ENCODE measurements around the gene OXLD1. TPM values are rescaled to one million over a fixed set of nuclear protein-coding genes. Genes with fewer than 3 reads are reported as not detected.
"Not testable (repeated sequence)": the region's sequence is repeated elsewhere in the genome, so short reads cannot be mapped to it uniquely, and the experiment has no call there.

The OXLD1 gene
- total and polyA plus RNA-seq, 4 donors, result 14.0 to 59.3 (median 22.4) TPM

DNA sequence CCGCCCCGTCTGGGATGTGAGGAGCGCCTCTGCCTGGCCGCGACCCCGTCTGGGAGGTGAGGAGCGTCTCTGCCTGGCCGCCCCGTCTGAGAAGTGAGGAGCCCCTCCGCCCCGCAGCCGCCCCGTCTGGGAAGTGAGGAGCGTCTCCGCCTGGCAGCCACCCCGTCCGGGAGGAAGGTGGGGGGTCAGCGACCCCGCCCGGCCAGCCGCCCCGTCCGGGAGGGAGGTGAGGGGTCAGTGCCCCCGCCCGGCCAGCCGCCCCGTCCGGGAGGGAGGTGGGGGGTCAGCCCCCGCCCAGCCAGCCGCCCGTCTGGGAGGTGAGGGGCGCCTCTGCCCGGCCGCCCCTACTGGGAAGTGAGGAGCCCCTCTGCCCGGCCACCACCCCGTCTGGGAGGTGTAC is 48.1 kb downstream of the OXLD1 start:
- H3K4me1 ChIP-seq (ENCODE audit: control insufficient read depth in 1 of 2, insufficient read depth in 2 of 2, low read length in 2 of 2); H3K27ac ChIP-seq (ENCODE audit: low read depth in 1 of 2, low read length in 2 of 2); H3K4me3 ChIP-seq (ENCODE audit: low read length in 2 of 2); ATAC-seq (ENCODE audit: low FRiP score); H3K9me3 ChIP-seq (ENCODE audit: control insufficient read depth, low read length); H3K27me3 ChIP-seq (ENCODE audit: control insufficient read depth in 1 of 2, insufficient read depth in 2 of 2, low read length in 1 of 2); intact Hi-C loops (cut with DNase I); DNase-seq: not testable (repeated sequence)
- peaks cover 0 to 13% of the 10 kb centered on the region in 2 donors for H3K36me3 ChIP-seq (ENCODE audit: control insufficient read depth in 1 of 2, insufficient read depth in 2 of 2, low read length in 1 of 2)
- 96 to 97% methylated on average over 9 to 30 of the region's 36 CpGs for WGBS, 2 donors

DNA sequence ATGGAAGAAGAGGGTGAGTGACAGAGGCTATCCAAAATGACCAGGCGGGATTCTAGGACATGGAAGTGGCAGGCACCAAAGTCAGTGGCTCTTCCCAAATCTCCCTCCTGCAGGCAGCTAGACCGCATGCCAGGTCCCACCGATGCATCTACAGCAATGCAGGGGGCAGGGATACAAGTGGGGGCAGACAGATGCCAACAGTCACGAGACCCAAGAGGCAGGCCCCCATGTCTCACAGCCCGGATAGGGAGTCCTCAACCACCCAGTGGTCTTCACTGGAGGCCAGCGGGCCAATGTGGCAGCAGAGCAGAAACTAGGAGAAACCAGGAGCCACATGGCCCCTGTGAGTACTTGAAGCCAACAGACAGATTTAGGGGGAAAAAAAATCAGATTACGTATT is 49.5 kb downstream of the OXLD1 start:
- no peaks in the 10 kb centered on the region for H3K9me3 ChIP-seq (ENCODE audit: control insufficient read depth, low read length)
- no peaks in the 10 kb centered on the region for H3K4me1 ChIP-seq (ENCODE audit: control insufficient read depth in 1 of 2, insufficient read depth in 2 of 2, low read length in 2 of 2)
- ATAC-seq (ENCODE audit: low FRiP score), result no peak
- WGBS, 2 donors, result 41 to 68% methylated on average over 7 of the region's 7 CpGs
- H3K27me3 ChIP-seq (ENCODE audit: control insufficient read depth in 1 of 2, insufficient read depth in 2 of 2, low read length in 1 of 2), result no peaks in the 10 kb centered on the region
- peaks cover 0 to 12% of the 10 kb centered on the region in 2 donors for H3K36me3 ChIP-seq (ENCODE audit: control insufficient read depth in 1 of 2, insufficient read depth in 2 of 2, low read length in 1 of 2)
- no peak for DNase-seq
- H3K4me3 ChIP-seq (ENCODE audit: low read length in 2 of 2), result no peak overlapping the region
- no peak overlapping the region for H3K27ac ChIP-seq (ENCODE audit: low read depth in 1 of 2, low read length in 2 of 2)
- intact Hi-C loops (cut with DNase I), result no loop called here

DNA sequence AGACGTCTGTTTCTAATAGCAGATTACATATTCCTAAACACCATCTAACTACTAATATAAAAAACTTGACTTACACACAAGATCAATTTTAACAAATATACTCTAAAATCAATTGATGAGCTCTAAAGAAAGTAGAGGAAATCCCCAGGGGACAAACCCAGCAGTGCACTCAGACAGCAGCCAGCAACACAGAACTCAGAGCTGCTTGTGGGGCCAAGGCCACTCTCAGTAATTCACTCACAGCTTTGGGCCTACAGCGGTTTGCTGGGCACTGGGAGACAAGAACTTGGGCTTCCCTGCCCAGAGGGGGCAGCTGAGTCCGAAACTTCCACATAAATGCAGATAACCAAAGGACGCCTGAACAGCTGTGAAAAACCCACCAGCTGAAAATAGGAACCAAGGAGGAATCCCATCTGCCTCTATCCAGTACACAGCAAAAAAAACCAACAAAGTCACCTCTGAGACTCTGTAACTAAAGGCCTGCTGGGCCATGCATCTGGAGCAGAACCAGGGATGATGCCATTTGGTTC is 50.9 kb downstream of the OXLD1 start:
- intact Hi-C loops (cut with DNase I), result no loop called here
- Histone ChIP-seq H3K9me3 (ENCODE audit: control insufficient read depth, low read length) (no peaks in the 10 kb centered on the region), H3K4me1 (ENCODE audit: control insufficient read depth in 1 of 2, insufficient read depth in 2 of 2, low read length in 2 of 2) (no peaks in the 10 kb centered on the region), H3K36me3 (ENCODE audit: control insufficient read depth in 1 of 2, insufficient read depth in 2 of 2, low read length in 1 of 2) (peaks cover 0 to 3% of the 10 kb centered on the region in 2 donors), H3K27ac (ENCODE audit: low read depth in 1 of 2, low read length in 2 of 2) (no peak overlapping the region), H3K27me3 (ENCODE audit: control insufficient read depth in 1 of 2, insufficient read depth in 2 of 2, low read length in 1 of 2) (no peaks in the 10 kb centered on the region), H3K4me3 (ENCODE audit: low read length in 2 of 2) (no peak overlapping the region)
- 87 to 91% methylated on average over 4 of the region's 4 CpGs for WGBS, 2 donors
- no peak for ATAC-seq (ENCODE audit: low FRiP score)
- DNase-seq, result no peak

Small RNAs within 50 kb of the gene (microRNA-seq; reads per million reads assigned to microRNA genes)
- gene MIR6786, result 0.99 to 1.2 reads per million in 2 donors

Other genes starting within 250 kb of the OXLD1 start
- gene ACTG1, start 153.8 kb downstream of the OXLD1 start, total RNA-seq, result 1,000 to 10,000 TPM; 2,309 to 2,547 TPM
- gene ACTG1, start 153.8 kb downstream of the OXLD1 start, polyA plus RNA-seq, result 1,000 to 10,000 TPM; 1,438 to 2,310 TPM
- gene FSCN2, start 138.2 kb downstream of the OXLD1 start, total RNA-seq, result 1 to 10 TPM; 3.0 to 3.1 TPM
- 1 to 10 TPM; 1.0 to 1.3 TPM for gene FSCN2, start 138.2 kb downstream of the OXLD1 start, polyA plus RNA-seq
- gene FAAP100, start 114.3 kb downstream of the OXLD1 start, total RNA-seq, result 10 to 100 TPM; 20.9 to 32.2 TPM
- gene FAAP100, start 114.3 kb downstream of the OXLD1 start, polyA plus RNA-seq, result 10 to 100 TPM in 1 of 2 donors, 1 to 10 TPM in 1; 8.8 to 48.4 TPM
- 10 to 100 TPM; 74.4 to 94.3 TPM for gene NPLOC4, start 29.5 kb downstream of the OXLD1 start, total RNA-seq
- 10 to 100 TPM; 26.7 to 66.8 TPM for gene NPLOC4, start 29.5 kb downstream of the OXLD1 start, polyA plus RNA-seq
- gene TSPAN10, start 29.4 kb downstream of the OXLD1 start, total RNA-seq, result under 1 TPM; 0.29 to 0.66 TPM
- gene TSPAN10, start 29.4 kb downstream of the OXLD1 start, polyA plus RNA-seq, result under 1 TPM; 0.25 to 0.28 TPM
- gene PDE6G, start 10.1 kb downstream of the OXLD1 start, total RNA-seq, result under 1 TPM in 1 of 2 donors, not detected in 1; 0.58 TPM
- under 1 TPM in 1 of 2 donors, not detected in 1; 0.43 TPM for gene PDE6G, start 10.1 kb downstream of the OXLD1 start, polyA plus RNA-seq
- gene CCDC137, start 132 bp upstream of the OXLD1 start, total RNA-seq, result 10 to 100 TPM; 13.0 to 13.4 TPM
- gene CCDC137, start 132 bp upstream of the OXLD1 start, polyA plus RNA-seq, result 10 to 100 TPM in 1 of 2 donors, 1 to 10 TPM in 1; 7.9 to 13.7 TPM
- 10 to 100 TPM; 20.5 to 29.7 TPM for gene ARL16, start 17.2 kb upstream of the OXLD1 start, total RNA-seq
- 10 to 100 TPM; 38.4 to 87.4 TPM for gene ARL16, start 17.2 kb upstream of the OXLD1 start, polyA plus RNA-seq
- 10 to 100 TPM; 88.1 to 88.7 TPM for gene HGS, start 17.4 kb upstream of the OXLD1 start, total RNA-seq
- 100 to 1,000 TPM in 1 of 2 donors, 10 to 100 TPM in 1; 49.1 to 277 TPM for gene HGS, start 17.4 kb upstream of the OXLD1 start, polyA plus RNA-seq
- 10 to 100 TPM; 21.1 to 27.1 TPM for gene MRPL12, start 36.8 kb upstream of the OXLD1 start, total RNA-seq
- gene MRPL12, start 36.8 kb upstream of the OXLD1 start, polyA plus RNA-seq, result 10 to 100 TPM; 40.1 to 57.7 TPM
- gene SLC25A10, start 45.7 kb upstream of the OXLD1 start, total RNA-seq, result 1 to 10 TPM; 2.1 to 3.0 TPM
- gene SLC25A10, start 45.7 kb upstream of the OXLD1 start, polyA plus RNA-seq, result 1 to 10 TPM; 2.9 to 6.4 TPM
- gene GCGR, start 137.5 kb upstream of the OXLD1 start, total RNA-seq, result under 1 TPM; 0.39 to 0.63 TPM
- not detected for gene GCGR, start 137.5 kb upstream of the OXLD1 start, polyA plus RNA-seq
- 100 to 1,000 TPM in 1 of 2 donors, 10 to 100 TPM in 1; 93.5 to 105 TPM for gene MCRIP1, start 166.7 kb upstream of the OXLD1 start, total RNA-seq
- 100 to 1,000 TPM; 158 to 310 TPM for gene MCRIP1, start 166.7 kb upstream of the OXLD1 start, polyA plus RNA-seq
- gene PPP1R27, start 168.4 kb upstream of the OXLD1 start, total RNA-seq, result not detected
- under 1 TPM in 1 of 2 donors, not detected in 1; 0.41 TPM for gene PPP1R27, start 168.4 kb upstream of the OXLD1 start, polyA plus RNA-seq
- gene P4HB, start 193.9 kb upstream of the OXLD1 start, total RNA-seq, result 100 to 1,000 TPM; 407 to 436 TPM
- 100 to 1,000 TPM; 275 to 537 TPM for gene P4HB, start 193.9 kb upstream of the OXLD1 start, polyA plus RNA-seq
- 100 to 1,000 TPM; 303 to 422 TPM for gene ARHGDIA, start 204.7 kb upstream of the OXLD1 start, total RNA-seq
- gene ARHGDIA, start 204.7 kb upstream of the OXLD1 start, polyA plus RNA-seq, result 100 to 1,000 TPM; 163 to 310 TPM
- 10 to 100 TPM; 38.6 to 43.3 TPM for gene ALYREF, start 225.0 kb upstream of the OXLD1 start, total RNA-seq
- gene ALYREF, start 225.0 kb upstream of the OXLD1 start, polyA plus RNA-seq, result 10 to 100 TPM; 29.7 to 36.1 TPM
- 10 to 100 TPM; 65.6 to 80.1 TPM for gene ANAPC11, start 225.1 kb upstream of the OXLD1 start, total RNA-seq
- gene ANAPC11, start 225.1 kb upstream of the OXLD1 start, polyA plus RNA-seq, result 100 to 1,000 TPM; 190 to 195 TPM
- gene NPB, start 235.6 kb upstream of the OXLD1 start, total RNA-seq, result 1 to 10 TPM in 1 of 2 donors, under 1 TPM in 1; 0.58 to 1.0 TPM
- 1 to 10 TPM in 1 of 2 donors, not detected in 1; 2.4 TPM for gene NPB, start 235.6 kb upstream of the OXLD1 start, polyA plus RNA-seq
- gene PCYT2, start 244.8 kb upstream of the OXLD1 start, total RNA-seq, result 10 to 100 TPM; 14.6 to 20.8 TPM
- 10 to 100 TPM; 30.1 to 33.2 TPM for gene PCYT2, start 244.8 kb upstream of the OXLD1 start, polyA plus RNA-seq